Brain microvascular endothelial cell (primary cell): ENCODE data around the gene KDM1A.

Source experiments
- DNase-seq: peaks from one replicate; pipeline ENCODE4 v3.0.0-alpha.2; 2020
- H3K27ac ChIP-seq: fragments of 250-450 bp; sonication (Bioruptor Pico); 2 replicates; pipeline ENCODE4 v1.5.1; 2020; ENCODE audit warnings: mild to moderate bottlenecking, moderate library complexity
- H3K27me3 ChIP-seq: fragments of 250-450 bp; sonication (Bioruptor Pico); replicated peaks from 2 replicates; pipeline ENCODE4 v1.5.1; 2020; ENCODE audit warnings: mild to moderate bottlenecking
- H3K36me3 ChIP-seq: fragments of 250-450 bp; sonication (Bioruptor Pico); replicated peaks from 2 replicates; pipeline ENCODE4 v1.5.1; 2020; ENCODE audit warnings: mild to moderate bottlenecking
- H3K4me3 ChIP-seq: 2 replicates; pipeline ENCODE4 v1.5.1; 2011; ENCODE audit warnings: low read depth, mild to moderate bottlenecking, control low read depth, low read length, moderate library complexity
- in situ Hi-C: cut with HindIII; loops from 2 replicates; pipeline ENCODE4 v1.10.0; 2017; ENCODE audit warnings: low sequenced_read_pairs, low pct_ligation_motif_present
- TF ChIP-seq, protein P1 (sequence below): IDR thresholded peaks from 2 replicates; pipeline ENCODE4 v1.5.1; 2011; ENCODE audit warnings: low read depth, mild to moderate bottlenecking, moderate library complexity, low read length, control low read depth, inconsistent platforms; ENCODE audit errors: missing control alignments

Gene KDM1A

DNA sequence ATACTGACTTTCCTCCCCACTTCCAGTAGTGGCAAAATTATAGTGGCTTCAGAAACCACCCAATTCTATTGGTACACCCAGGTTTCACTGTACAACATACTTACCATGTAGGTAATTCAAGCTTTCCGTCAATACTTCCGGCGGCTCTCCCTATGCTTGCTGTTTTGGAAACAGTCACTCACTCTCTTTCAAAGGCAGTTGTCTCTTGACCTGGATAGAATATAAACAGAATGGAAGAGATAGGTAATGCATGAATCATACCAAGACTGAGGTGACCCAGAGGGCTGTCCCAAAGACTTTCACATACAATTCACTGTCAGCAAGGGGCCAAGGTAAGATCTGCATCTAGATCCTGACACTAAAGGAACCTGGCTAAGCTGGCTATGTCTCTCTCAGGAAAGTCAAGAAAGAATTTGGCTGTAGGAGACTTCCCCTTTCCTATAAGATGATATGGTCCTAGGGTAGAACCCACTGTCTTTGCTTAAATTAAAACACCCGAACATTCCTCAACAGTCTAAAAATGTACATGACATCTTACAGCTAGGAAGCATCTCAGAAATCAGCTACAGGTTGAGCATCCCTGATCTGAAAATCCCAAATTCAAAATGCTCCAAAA, 89.8 kb downstream of the KDM1A start:
- H3K4me3 ChIP-seq = no peak overlapping the region
- DNase-seq = no peak
- peaks cover 24% of the 10 kb centered on the region for H3K36me3 ChIP-seq
- H3K27ac ChIP-seq = no peak overlapping the region
- in situ Hi-C loops = no loop called here
- TF ChIP-seq, protein P1, sequence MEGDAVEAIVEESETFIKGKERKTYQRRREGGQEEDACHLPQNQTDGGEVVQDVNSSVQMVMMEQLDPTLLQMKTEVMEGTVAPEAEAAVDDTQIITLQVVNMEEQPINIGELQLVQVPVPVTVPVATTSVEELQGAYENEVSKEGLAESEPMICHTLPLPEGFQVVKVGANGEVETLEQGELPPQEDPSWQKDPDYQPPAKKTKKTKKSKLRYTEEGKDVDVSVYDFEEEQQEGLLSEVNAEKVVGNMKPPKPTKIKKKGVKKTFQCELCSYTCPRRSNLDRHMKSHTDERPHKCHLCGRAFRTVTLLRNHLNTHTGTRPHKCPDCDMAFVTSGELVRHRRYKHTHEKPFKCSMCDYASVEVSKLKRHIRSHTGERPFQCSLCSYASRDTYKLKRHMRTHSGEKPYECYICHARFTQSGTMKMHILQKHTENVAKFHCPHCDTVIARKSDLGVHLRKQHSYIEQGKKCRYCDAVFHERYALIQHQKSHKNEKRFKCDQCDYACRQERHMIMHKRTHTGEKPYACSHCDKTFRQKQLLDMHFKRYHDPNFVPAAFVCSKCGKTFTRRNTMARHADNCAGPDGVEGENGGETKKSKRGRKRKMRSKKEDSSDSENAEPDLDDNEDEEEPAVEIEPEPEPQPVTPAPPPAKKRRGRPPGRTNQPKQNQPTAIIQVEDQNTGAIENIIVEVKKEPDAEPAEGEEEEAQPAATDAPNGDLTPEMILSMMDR = no peak
- no peaks in the 10 kb centered on the region for H3K27me3 ChIP-seq

DNA sequence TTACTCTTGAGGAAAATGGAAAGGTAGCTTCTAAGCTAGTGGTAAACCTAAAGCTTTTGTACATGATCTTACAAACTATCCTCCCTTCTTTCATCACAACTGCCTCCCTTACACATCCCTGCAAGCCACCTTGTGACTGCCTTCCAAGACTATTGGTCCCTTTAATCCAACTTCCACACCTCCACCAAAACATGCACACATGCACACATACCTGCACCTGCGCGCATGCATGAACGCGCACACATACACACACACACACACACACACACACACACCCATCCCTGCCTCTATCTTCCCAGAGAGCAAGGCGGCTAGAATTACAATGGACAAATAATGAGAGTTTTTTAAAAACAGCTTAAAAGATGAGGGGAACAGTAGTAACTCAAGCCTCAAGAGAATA, 91.1 kb downstream of the KDM1A start:
- no peak overlapping the region for H3K4me3 ChIP-seq
- peaks cover 24% of the 10 kb centered on the region for H3K36me3 ChIP-seq
- DNase-seq = no peak
- H3K27ac ChIP-seq = no peak overlapping the region
- TF ChIP-seq, protein P1 = no peak
- no peaks in the 10 kb centered on the region for H3K27me3 ChIP-seq
- in situ Hi-C loops = no loop called here

DNA sequence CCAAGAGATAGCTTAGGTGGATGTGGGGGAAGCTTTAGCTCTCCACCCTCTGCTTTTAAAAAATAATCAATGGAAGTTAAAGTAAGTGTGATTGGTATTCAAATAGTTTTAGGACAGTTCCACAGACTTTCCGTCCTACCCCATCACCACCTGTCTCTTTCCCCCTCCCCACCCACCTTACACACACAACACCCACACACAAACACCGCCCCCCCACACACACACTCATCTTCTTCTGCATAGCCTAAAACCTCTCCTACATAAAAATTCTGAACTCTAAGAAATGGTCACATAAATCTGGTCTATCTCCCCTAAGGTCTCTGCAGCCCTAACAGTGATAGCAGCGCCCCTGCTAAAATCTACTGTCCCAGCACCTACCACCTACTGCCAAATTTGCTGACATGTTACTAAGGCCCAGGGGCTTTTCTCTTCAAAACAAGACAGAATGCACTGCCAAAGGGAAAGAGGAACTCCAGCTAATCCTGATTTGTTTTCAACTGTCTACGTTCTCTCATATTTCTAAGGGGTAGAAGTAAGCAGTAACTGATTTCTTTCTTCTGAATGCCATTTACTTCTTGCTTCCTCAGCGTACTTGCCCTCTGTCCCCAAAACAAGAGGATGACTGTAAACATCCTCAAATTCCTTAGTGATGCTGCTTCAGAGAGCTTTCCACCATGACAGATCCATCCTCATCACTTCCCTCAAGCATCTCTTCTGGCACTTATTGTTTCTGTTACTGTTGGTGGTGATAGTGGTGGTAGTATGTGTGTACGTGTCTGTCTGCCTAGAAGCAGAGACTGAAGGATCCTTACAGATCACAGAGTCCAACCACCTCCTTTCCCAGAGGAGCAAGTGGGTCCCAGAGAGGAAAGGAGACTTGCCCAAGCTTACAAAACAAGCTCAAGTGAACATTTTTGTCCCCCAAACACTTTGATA, 92.6 kb downstream of the KDM1A start:
- Histone ChIP-seq H3K27me3 (no peaks in the 10 kb centered on the region), H3K36me3 (peaks cover 17% of the 10 kb centered on the region), H3K4me3 (no peak overlapping the region), H3K27ac (no peak overlapping the region)
- DNase-seq = no peak
- in situ Hi-C loops = no loop called here
- TF ChIP-seq, protein P1 = no peak

GRCh38 chr1:23114424-23115079, 95.3 kb downstream of the KDM1A start:
- no peaks in the 10 kb centered on the region for H3K36me3 ChIP-seq
- no peak for DNase-seq
- H3K27ac ChIP-seq = no peak overlapping the region
- H3K4me3 ChIP-seq = no peak overlapping the region
- in situ Hi-C loops = no loop called here
- TF ChIP-seq, protein P1 = no peak
- no peaks in the 10 kb centered on the region for H3K27me3 ChIP-seq

DNA sequence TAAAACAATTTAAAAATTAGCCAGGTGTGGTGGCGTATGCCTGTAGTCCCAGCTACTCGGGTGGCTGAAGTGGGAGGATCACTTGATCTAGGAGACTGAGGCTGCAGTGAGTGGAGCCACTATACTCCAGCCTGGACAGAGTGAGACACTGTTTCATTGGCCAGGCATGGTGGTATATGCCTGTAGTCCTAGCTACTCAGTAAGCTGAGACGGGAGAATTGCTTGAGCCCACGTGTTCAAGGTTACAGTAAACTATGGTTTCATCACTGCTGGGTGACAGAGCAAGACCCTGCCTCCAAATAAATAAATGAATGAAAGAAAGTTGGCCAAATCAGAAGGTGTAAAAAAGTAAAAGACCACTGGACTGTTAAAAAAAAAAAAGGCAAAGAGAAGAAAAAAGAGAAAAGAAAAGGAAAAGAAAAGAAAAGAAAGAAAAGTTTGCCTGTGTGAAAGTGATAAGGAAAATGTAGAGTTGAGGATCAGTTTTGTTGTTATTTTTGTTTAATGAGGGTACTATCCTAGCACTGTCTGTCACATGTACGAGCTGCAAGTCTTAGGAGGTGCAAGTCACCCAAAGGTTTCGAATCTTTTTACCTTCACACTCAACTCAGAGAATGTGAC, 97.1 kb downstream of the KDM1A start:
- in situ Hi-C loops = no loop called here

More for the DNA sequence above, 97.1 kb downstream of the KDM1A start:
- H3K27me3 ChIP-seq = no peaks in the 10 kb centered on the region
- no peak overlapping the region for H3K4me3 ChIP-seq
- DNase-seq = no peak
- no peaks in the 10 kb centered on the region for H3K36me3 ChIP-seq
- H3K27ac ChIP-seq = no peak overlapping the region
- TF ChIP-seq, protein P1 = no peak
